ENCODE data around the gene CACNA1C. TPM values are rescaled to one million over a fixed set of nuclear protein-coding genes. Genes with fewer than 3 reads are reported as not detected.

The CACNA1C gene
- total RNA-seq, 2 experiments from 2014 or later, result 0.69 to 1.4 TPM

DNA sequence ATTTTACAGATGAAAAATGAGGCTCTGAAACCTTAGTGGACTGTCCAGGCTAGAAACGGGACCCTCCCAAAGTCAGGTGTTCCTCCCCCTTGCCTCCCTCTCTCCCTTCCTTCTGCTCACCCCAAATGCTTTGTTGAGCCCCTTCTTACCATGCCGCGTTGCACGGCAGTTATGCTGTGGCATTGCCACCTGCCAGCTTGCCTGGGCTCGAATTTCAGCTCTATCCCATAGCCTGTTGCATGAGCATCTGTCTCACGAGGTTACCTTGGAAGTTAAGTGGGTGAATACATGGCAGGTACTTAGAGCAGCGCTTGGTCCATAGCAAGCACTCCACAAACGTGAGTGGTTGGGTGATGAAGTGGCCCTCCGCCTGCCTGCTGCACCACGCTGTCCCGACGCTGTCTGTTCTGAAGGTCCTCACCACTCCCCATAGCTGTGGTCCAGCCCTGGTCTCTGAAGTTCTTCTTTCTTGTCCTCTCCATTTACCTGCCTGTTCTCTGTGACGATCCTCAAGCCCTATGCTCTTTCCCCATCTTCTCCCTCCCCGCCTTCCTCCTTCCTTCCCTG, 269.9 kb downstream of the CACNA1C start:
- Histone ChIP-seq H3K27ac (ENCODE audit: low read depth, low read length, poor library complexity, severe bottlenecking) (no peak overlapping the region), H3K79me2 (ENCODE audit: insufficient read depth, low read depth, low read length) (no peaks in the 10 kb centered on the region), H3K4me3 (ENCODE audit: low read depth, low read length, poor library complexity, severe bottlenecking) (no peak overlapping the region), H3K4me2 (ENCODE audit: low read length) (no peak overlapping the region), H3K4me1 (ENCODE audit: insufficient read depth, low read length, poor library complexity, severe bottlenecking) (no peaks in the 10 kb centered on the region), H3K36me3 (ENCODE audit: insufficient read depth, low read length) (no peaks in the 10 kb centered on the region), H2AFZ (ENCODE audit: low read length) (no peak overlapping the region), H4K20me1 (ENCODE audit: insufficient read depth, low read length) (no peaks in the 10 kb centered on the region), H3K9me3 (ENCODE audit: low read length) (no peaks in the 10 kb centered on the region), H3K9me2 (ENCODE audit: insufficient read depth, low read length) (no peaks in the 10 kb centered on the region)
- BruUV-seq (replicated peaks), result no TSS peak
- TF ChIP-seq, protein P1, sequence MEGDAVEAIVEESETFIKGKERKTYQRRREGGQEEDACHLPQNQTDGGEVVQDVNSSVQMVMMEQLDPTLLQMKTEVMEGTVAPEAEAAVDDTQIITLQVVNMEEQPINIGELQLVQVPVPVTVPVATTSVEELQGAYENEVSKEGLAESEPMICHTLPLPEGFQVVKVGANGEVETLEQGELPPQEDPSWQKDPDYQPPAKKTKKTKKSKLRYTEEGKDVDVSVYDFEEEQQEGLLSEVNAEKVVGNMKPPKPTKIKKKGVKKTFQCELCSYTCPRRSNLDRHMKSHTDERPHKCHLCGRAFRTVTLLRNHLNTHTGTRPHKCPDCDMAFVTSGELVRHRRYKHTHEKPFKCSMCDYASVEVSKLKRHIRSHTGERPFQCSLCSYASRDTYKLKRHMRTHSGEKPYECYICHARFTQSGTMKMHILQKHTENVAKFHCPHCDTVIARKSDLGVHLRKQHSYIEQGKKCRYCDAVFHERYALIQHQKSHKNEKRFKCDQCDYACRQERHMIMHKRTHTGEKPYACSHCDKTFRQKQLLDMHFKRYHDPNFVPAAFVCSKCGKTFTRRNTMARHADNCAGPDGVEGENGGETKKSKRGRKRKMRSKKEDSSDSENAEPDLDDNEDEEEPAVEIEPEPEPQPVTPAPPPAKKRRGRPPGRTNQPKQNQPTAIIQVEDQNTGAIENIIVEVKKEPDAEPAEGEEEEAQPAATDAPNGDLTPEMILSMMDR (conservative IDR thresholded peaks at IDR 0.05; ENCODE audit: low read length), result no peak
- TF ChIP-seq EZH2phosphoT487 (IDR thresholded peaks at IDR 0.05; ENCODE audit: borderline replicate concordance, low read depth, low read length), result no peak
- ChIA-PET POLR2A (interaction anchor here (1.0 to 1.3 kb wide), 2 partner anchors 17 to 39 kb away, joined by 3 read pairs; no protein-coding TSS in a partner anchor), CTCF (ENCODE audit: unreplicated experiment) (no interaction called here)
- intact Hi-C loops (cut with micrococcal nuclease; ENCODE audit: unreplicated experiment), result no loop called here
- no peak for DNase-seq (ENCODE audit: low spot score)

DNA sequence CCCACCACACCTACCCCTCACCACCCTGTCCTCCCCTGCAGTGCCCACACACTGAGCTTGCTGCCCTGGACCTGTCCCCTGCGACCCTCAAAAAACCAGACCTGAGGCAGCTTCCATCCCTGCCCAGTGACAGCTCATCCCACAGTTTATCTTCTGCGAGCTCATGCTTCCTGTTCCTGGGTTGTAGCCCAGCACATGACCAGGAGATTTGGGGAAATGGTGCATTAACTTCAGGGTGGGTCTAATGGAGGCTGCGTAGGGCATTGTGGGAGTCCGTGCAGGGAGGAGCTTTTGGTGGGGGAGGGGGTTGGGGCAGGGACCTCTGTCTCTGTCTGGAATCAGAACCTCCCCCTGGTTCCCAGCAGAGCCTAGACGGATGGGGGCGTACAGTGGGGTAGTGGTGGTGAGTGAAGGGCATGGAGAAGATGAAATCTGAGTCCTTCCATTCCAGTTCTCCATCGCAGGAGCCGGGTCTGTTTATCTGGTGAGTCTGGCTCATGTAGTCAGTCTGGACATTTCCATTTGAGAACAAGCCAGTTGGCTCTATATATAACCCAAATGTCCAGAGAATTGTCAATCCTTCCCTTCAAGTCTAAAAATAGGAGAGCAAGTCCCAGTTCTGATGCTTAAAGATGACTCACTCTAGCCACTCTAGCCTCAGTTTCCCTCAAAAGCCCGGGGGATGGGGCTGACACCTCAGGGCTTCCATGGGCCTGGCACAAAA, 270.9 kb downstream of the CACNA1C start:
- H4K20me1 ChIP-seq (ENCODE audit: insufficient read depth, low read length), result no peaks in the 10 kb centered on the region
- H3K36me3 ChIP-seq (ENCODE audit: insufficient read depth, low read length), result no peaks in the 10 kb centered on the region
- TF ChIP-seq EZH2phosphoT487 (IDR thresholded peaks at IDR 0.05; ENCODE audit: borderline replicate concordance, low read depth, low read length), result no peak
- no peaks in the 10 kb centered on the region for H3K9me3 ChIP-seq (ENCODE audit: low read length)
- no peak overlapping the region for H2AFZ ChIP-seq (ENCODE audit: low read length)
- no peak overlapping the region for H3K27ac ChIP-seq (ENCODE audit: low read depth, low read length, poor library complexity, severe bottlenecking)
- H3K4me3 ChIP-seq (ENCODE audit: low read depth, low read length, poor library complexity, severe bottlenecking), result no peak overlapping the region
- no peaks in the 10 kb centered on the region for H3K79me2 ChIP-seq (ENCODE audit: insufficient read depth, low read depth, low read length)
- intact Hi-C loops (cut with micrococcal nuclease; ENCODE audit: unreplicated experiment), result no loop called here
- CTCF ChIA-PET (ENCODE audit: unreplicated experiment), result no interaction called here
- no peak for DNase-seq (ENCODE audit: low spot score)
- no peaks in the 10 kb centered on the region for H3K4me1 ChIP-seq (ENCODE audit: insufficient read depth, low read length, poor library complexity, severe bottlenecking)
- H3K9me2 ChIP-seq (ENCODE audit: insufficient read depth, low read length), result no peaks in the 10 kb centered on the region
- POLR2A ChIA-PET, result interaction anchor here (0.7 to 1.3 kb wide), 2 partner anchors 16 to 448 kb away, joined by 3 read pairs; no protein-coding TSS in a partner anchor
- no TSS peak for BruUV-seq (replicated peaks)
- no peak overlapping the region for H3K4me2 ChIP-seq (ENCODE audit: low read length)

DNA sequence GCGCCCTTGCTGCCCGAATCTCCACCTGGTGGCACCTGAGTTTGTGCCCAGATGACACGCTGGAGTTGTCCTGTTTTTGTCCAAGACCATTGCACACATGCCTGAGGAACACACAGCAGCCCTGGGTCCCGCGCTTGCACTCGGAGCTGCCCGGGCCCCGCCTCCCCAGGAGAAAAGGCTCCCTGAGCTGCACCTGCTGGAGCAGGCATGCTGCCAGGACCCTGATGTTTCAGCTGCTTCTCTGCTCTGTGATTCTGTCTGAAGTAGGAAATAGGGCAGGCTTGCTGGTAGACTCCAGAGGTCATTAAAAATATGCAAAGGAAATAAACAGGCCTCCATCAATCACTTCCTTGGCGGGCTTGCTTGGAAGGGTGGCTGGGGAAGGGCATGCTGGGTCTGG, 271.6 kb downstream of the CACNA1C start:
- Histone ChIP-seq H3K4me1 (ENCODE audit: insufficient read depth, low read length, poor library complexity, severe bottlenecking) (no peaks in the 10 kb centered on the region), H4K20me1 (ENCODE audit: insufficient read depth, low read length) (no peaks in the 10 kb centered on the region), H3K9me2 (ENCODE audit: insufficient read depth, low read length) (no peaks in the 10 kb centered on the region), H3K4me2 (ENCODE audit: low read length) (no peak overlapping the region), H3K36me3 (ENCODE audit: insufficient read depth, low read length) (no peaks in the 10 kb centered on the region), H3K79me2 (ENCODE audit: insufficient read depth, low read depth, low read length) (no peaks in the 10 kb centered on the region), H2AFZ (ENCODE audit: low read length) (no peak overlapping the region), H3K4me3 (ENCODE audit: low read depth, low read length, poor library complexity, severe bottlenecking) (no peak overlapping the region), H3K9me3 (ENCODE audit: low read length) (no peaks in the 10 kb centered on the region), H3K27ac (ENCODE audit: low read depth, low read length, poor library complexity, severe bottlenecking) (no peak overlapping the region)
- no TSS peak for BruUV-seq (replicated peaks)
- intact Hi-C loops (cut with micrococcal nuclease; ENCODE audit: unreplicated experiment), result no loop called here
- CTCF ChIA-PET (ENCODE audit: unreplicated experiment), result no interaction called here
- DNase-seq (ENCODE audit: low spot score), result no peak
- POLR2A ChIA-PET, result no interaction called here
- TF ChIP-seq, protein P1 (conservative IDR thresholded peaks at IDR 0.05; ENCODE audit: low read length), result no peak
- TF ChIP-seq EZH2phosphoT487 (IDR thresholded peaks at IDR 0.05; ENCODE audit: borderline replicate concordance, low read depth, low read length), result no peak
